Right cardiac atrium (tissue), 5 donors: ENCODE results near the gene SGPL1. TPM values are rescaled to one million over a fixed set of nuclear protein-coding genes. Genes with fewer than 3 reads are reported as not detected.

Experiments
- ATAC-seq, 2 donors: fragments of 200-7000 bp; cut with Tn5 transposase; one replicate each; pipeline versions ENCODE4 v1.8.0 to v1.9.1; 2020; ENCODE audit warnings: moderate library complexity in 2 of 2, mild to moderate bottlenecking in 1 of 2
- DNase-seq, 3 donors: peaks; one replicate each; pipeline ENCODE4 v3.0.0-alpha.2; 2020
- H3K27ac ChIP-seq: one replicate; pipeline ENCODE4 v1.5.1; 2013; ENCODE audit warnings: mild to moderate bottlenecking, low read length, control low read depth, moderate library complexity
- H3K27me3 ChIP-seq: one replicate; pipeline ENCODE4 v1.6.1; 2013; ENCODE audit not compliant: control insufficient read depth, insufficient read depth
- H3K4me1 ChIP-seq: one replicate; pipeline ENCODE4 v1.6.1; 2013; ENCODE audit warnings: low read length; ENCODE audit not compliant: control insufficient read depth, insufficient read depth
- H3K4me3 ChIP-seq: one replicate; pipeline ENCODE4 v1.5.1; 2013; ENCODE audit warnings: low read length, control low read depth
- H3K9me3 ChIP-seq: one replicate; pipeline ENCODE4 v1.6.1; 2013; ENCODE audit warnings: low read length; ENCODE audit not compliant: control insufficient read depth
- WGBS: extraction: QIAGEN DNeasy Blood & Tissue Kit; methylation state at CpG from one replicate; pipeline ENCODE4 v1.1.7; 2013; 5-methylcytosine and 5-hydroxymethylcytosine counted together
- intact Hi-C, 4 donors: fragments of 100-400 bp; cut with DNase I; formaldehyde crosslinking; loops; one replicate each; pipeline versions ENCODE4 v1.11.0 to v1.14.0; 2022 to 2023
- polyA plus RNA-seq: library from polyadenylated mRNA; stranded (reverse); fragments of 200-250 nt; gene quantifications from one replicate; pipeline ENCODE4 v1.2.3, GENCODE V29; 2013
- total RNA-seq, 4 donors: library from RNA; stranded (reverse); fragmentation: NEBNext Ultra II Directional; extraction: Animal tissue kit (Norgen Biotek cat#: 25700); gene quantifications; one replicate each; pipeline ENCODE4 v1.2.1, GENCODE V29; 2021
- donor health status: healthy with polysubstance abuse.
- donor health status: DM: no; HTN: yes; CAD: no.
- donor health status: DM: no; HTN: no; CAD: no.
- donor health status: DM: no; HTN: yes; CAD: no; lungs with severe emphysema.
- donor health status: DM: yes; HTN: yes; CAD: no.

SGPL1 gene
- total and polyA plus RNA-seq, 5 donors: 4.2 to 20.2 (median 13.2) TPM

DNA sequence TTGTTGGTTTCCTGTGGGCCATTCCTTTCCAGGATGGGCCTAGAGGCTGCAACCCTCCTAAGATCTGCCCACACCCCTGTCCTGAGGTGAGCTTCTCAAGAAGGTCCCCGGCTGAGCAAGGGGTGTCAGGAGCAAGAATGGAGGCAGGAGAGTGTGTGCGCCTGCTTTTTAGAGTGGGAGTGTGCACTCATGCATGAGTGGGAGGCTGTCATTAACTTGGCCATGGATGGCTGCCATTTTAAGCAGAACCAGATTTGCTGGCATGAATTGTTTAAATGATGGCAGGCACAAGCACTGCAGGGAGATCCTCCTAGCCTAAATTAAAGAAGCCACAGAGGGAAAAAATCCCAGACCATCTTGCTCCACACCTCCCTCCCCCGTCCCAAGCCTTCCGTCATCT, 2.9 kb upstream of the SGPL1 start:
- intact Hi-C loops: no loop called here
- H3K27me3 ChIP-seq: no peaks in the 10 kb centered on the region
- no peaks in the 10 kb centered on the region for H3K9me3 ChIP-seq
- 94% methylated on average over 4 of the region's 4 CpGs for WGBS
- DNase-seq (no peak), ATAC-seq (no peak)
- no peak overlapping the region for H3K4me3 ChIP-seq
- H3K27ac ChIP-seq: no peak overlapping the region
- peaks cover 2% of the 10 kb centered on the region for H3K4me1 ChIP-seq

GRCh38 chr10:70814126-70814525, 1.6 kb upstream of the SGPL1 start:
- 79% methylated on average over 4 of the region's 4 CpGs for WGBS
- no peak overlapping the region for H3K27ac ChIP-seq
- no peaks in the 10 kb centered on the region for H3K4me1 ChIP-seq
- no peaks in the 10 kb centered on the region for H3K27me3 ChIP-seq
- DNase-seq (no peak), ATAC-seq (no peak)
- no peaks in the 10 kb centered on the region for H3K9me3 ChIP-seq
- intact Hi-C loops: loop anchor here in 2 of 4 donors (2.0 kb wide), 1 partner anchor 67 kb away; no protein-coding TSS in a partner anchor
- no peak overlapping the region for H3K4me3 ChIP-seq

DNA sequence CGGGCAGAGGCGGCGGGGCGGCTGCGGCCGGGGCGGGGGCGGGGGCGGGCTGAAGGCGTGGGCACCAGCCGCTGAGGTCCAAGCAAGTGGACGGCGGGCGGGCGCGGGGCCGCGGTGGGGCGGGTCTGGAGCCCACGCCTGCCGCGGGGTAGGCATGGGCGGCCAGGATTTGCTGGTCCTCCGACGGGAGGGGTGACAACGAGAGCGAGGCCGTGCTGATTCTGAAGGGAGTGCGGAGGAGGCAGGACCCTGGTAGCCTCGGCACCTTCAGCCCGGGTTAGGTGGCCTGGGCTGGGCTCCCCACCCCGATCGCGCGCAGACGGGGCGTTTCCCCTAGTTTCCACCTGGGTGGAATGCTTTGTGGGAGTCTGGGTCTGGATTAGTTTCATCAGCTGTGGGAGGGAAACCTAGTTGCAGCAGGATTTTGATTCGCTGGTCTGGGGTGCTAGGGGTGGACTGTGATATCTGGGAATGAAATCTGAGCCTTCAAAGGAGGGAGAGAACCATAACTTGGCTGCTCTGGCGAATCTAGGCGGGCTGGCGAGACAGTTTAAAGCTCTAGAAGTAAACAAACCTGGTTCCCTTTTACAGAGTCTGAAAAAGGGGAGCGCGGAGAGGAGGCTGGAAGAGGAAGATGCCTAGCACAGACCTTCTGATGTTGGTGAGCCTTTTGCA, 609 bp downstream of the SGPL1 start:
- ATAC-seq (peak; percentile 82 to 84), DNase-seq (peak; percentile 76 to 89 (median 86))
- WGBS: 2% methylated on average over 42 of the region's 43 CpGs
- H3K4me3 ChIP-seq: peak overlapping the region; percentile 94
- no peaks in the 10 kb centered on the region for H3K4me1 ChIP-seq
- no peaks in the 10 kb centered on the region for H3K27me3 ChIP-seq
- H3K9me3 ChIP-seq: no peaks in the 10 kb centered on the region
- intact Hi-C loops: loop anchor here in 2 of 4 donors (5.0 kb wide), 1 partner anchor 61 kb away; no protein-coding TSS in a partner anchor
- peak overlapping the region; percentile 1 for H3K27ac ChIP-seq

DNA sequence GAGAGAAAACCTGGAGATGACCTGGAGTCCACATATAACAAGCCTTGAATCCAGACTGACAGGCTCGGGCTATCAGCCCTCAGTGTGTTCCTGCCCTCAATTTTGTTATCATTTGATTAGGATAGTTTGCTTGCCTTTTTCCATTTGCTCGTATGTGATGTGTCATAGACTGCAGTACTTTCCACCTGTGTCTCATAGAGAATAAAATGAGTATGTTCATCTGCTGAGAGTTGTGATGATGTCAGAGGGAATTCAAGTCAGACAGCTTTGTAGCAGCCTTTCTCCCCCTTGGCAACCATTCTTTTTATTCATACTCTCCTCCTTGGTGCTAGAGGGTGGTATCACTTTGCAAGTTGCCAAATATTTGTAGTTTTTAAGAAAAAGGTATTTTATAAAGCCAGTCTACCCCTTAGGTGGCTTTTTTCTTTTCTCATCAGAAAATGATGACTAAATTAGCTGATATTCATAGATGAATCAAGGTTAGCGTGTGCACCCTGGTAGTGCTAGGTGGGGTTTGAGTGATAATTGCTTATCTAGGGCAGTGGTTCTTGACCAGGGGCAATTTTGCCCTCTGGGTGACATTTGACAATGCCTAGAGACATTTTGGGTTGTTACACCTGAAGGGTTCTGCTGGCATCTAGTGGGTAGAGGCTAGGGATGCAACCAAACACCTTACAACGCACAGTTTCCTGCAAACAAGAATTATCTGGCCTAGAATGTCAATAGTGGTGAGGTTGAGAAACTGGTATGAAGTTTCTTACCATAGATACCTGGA, 5.4 kb downstream of the SGPL1 start:
- no peaks in the 10 kb centered on the region for H3K9me3 ChIP-seq
- no peak overlapping the region for H3K27ac ChIP-seq
- H3K4me1 ChIP-seq: peaks cover under 1% of the 10 kb centered on the region
- H3K4me3 ChIP-seq: no peak overlapping the region
- WGBS: 85% methylated on average over 4 of the region's 4 CpGs
- DNase-seq (no peak), ATAC-seq (no peak)
- no peaks in the 10 kb centered on the region for H3K27me3 ChIP-seq
- intact Hi-C loops: no loop called here

GRCh38 chr10:70822076-70822820, 6.5 kb downstream of the SGPL1 start:
- Histone ChIP-seq H3K27me3 (no peaks in the 10 kb centered on the region), H3K9me3 (no peaks in the 10 kb centered on the region), H3K4me3 (no peak overlapping the region), H3K27ac (no peak overlapping the region), H3K4me1 (peaks cover 2% of the 10 kb centered on the region)
- DNase-seq (no peak), ATAC-seq (no peak)
- 92% methylated on average over 2 of the region's 2 CpGs for WGBS
- intact Hi-C loops: no loop called here

- DNase-seq (no peak), ATAC-seq (no peak)
- 82% methylated on average over 2 of the region's 2 CpGs for WGBS
- H3K27ac ChIP-seq: no peak overlapping the region
- peaks cover 3% of the 10 kb centered on the region for H3K4me1 ChIP-seq
- intact Hi-C loops: no loop called here
- no peak overlapping the region for H3K4me3 ChIP-seq
- H3K27me3 ChIP-seq: no peaks in the 10 kb centered on the region
- no peaks in the 10 kb centered on the region for H3K9me3 ChIP-seq
These were observed 11.5 kb downstream of the SGPL1 start for GRCh38 chr10:70827086-70827757.

GRCh38 chr10:70828923-70829322, 13.2 kb downstream of the SGPL1 start:
- 75% methylated on average over 4 of the region's 4 CpGs for WGBS
- Histone ChIP-seq H3K27ac (no peak overlapping the region), H3K9me3 (no peaks in the 10 kb centered on the region), H3K4me1 (peaks cover 5% of the 10 kb centered on the region), H3K4me3 (no peak overlapping the region), H3K27me3 (no peaks in the 10 kb centered on the region)
- intact Hi-C loops: no loop called here
- DNase-seq (no peak), ATAC-seq (no peak)

DNA sequence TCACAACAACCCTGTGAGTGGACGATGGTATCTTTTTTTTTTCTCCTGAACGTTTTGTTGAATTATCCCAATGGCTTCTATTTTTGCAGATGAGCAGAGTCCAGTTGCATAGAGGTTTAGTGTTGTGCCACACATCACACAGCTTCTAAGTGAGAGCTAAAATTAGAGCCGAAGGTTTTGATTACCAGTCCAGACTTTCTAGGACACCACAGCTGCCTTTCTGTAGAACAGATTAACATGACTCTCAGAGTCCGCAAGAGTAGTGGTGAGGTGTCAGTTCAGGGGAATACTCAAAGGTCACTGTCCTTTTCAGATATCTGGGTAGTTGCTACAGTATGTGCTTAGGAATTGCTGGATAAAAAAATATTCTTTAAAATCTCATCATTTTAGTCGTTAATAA, 13.8 kb downstream of the SGPL1 start:
- intact Hi-C loops: no loop called here

DNA sequence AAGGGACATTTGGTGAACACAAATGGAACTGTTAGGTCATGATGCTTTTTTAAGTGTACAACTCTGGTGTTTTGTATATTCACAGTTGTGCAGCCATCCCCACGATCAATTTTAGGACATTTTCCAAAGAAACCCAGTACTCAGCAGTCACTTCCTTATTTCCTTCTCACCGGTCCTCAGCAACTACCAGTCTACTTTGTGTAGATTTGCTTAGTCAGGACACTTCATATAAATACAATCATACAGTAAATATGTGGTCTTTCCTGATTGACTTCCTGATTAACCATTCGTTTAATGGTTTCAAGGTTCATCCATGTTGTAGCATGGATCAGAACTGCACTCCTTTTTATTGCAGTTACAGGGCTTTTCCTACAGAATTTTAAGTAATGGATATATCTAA, 14.4 kb downstream of the SGPL1 start:
- 45% methylated on average over 3 of the region's 3 CpGs for WGBS
- peaks cover 5% of the 10 kb centered on the region for H3K4me1 ChIP-seq

More for the DNA sequence above, 13.8 kb downstream of the SGPL1 start:
- DNase-seq (no peak), ATAC-seq (peak; percentile 82 to 87)
- H3K27ac ChIP-seq: no peak overlapping the region
- WGBS: 58% methylated on average over 5 of the region's 5 CpGs
- H3K4me1 ChIP-seq: peaks cover 5% of the 10 kb centered on the region
- H3K9me3 ChIP-seq: no peaks in the 10 kb centered on the region
- no peak overlapping the region for H3K4me3 ChIP-seq
- H3K27me3 ChIP-seq: no peaks in the 10 kb centered on the region

GRCh38 chr10:70832221-70832620, 16.5 kb downstream of the SGPL1 start:
- WGBS: 70% methylated on average over 3 of the region's 3 CpGs
- no peak for ATAC-seq
- H3K27me3 ChIP-seq: no peaks in the 10 kb centered on the region
- DNase-seq: no peak
- no peaks in the 10 kb centered on the region for H3K9me3 ChIP-seq
- H3K27ac ChIP-seq: no peak overlapping the region
- H3K4me3 ChIP-seq: no peak overlapping the region
- intact Hi-C loops: no loop called here
- peaks cover 7% of the 10 kb centered on the region for H3K4me1 ChIP-seq

More for the DNA sequence above, 14.4 kb downstream of the SGPL1 start:
- H3K4me3 ChIP-seq: no peak overlapping the region
- H3K27me3 ChIP-seq: no peaks in the 10 kb centered on the region
- intact Hi-C loops: no loop called here
- ATAC-seq (no peak), DNase-seq (no peak)
- H3K27ac ChIP-seq: no peak overlapping the region
- no peaks in the 10 kb centered on the region for H3K9me3 ChIP-seq
